ENCODE measurements around the gene SYF2. TPM values are rescaled to one million over a fixed set of nuclear protein-coding genes. Genes with fewer than 3 reads are reported as not detected.

The SYF2 gene
- total RNA-seq, 1 donor from 2014 or later = 35.4 TPM

DNA sequence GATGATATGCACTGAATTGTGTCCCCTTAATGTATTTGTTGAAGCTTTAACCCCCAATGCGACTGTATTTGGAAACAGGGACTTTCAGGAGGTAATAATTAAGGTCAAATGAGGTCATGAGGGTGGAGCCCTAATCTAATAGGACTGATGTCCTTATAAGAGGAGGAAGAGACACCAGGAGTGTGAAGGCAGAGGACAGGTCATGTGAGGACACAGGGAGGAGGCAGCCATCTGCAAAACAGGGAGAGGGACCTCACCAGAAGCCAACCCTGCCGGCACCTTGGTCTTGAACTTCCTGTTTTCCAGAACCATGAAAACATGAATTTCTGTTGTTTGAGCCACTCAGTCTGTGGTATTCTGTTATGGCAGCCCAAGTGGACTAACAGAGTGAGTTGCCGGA, 15.3 kb downstream of the SYF2 start:
- intact Hi-C loops (cut with DNase I) = no loop called here
- no peak for DNase-seq (ENCODE audit: low spot score)

DNA sequence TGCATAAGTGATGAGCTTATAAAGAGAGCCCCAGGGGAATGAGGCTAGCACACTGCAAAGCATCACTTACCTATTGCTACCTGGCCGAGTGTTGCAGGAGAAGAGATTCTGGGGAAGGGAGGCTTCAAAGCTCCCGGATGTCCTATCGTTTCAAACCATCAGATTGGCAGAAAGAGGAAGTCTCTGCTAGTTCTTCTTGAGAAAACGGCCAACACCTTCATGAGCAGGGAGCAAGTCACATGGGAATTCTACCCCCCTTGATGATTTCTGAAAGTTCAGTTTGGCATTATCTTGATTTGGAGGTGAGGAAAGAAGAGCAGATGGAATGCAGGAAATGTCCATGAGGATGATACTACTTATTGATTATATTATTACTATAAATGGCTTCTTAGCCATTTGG, 16.2 kb downstream of the SYF2 start:
- intact Hi-C loops (cut with DNase I) = no loop called here

DNA sequence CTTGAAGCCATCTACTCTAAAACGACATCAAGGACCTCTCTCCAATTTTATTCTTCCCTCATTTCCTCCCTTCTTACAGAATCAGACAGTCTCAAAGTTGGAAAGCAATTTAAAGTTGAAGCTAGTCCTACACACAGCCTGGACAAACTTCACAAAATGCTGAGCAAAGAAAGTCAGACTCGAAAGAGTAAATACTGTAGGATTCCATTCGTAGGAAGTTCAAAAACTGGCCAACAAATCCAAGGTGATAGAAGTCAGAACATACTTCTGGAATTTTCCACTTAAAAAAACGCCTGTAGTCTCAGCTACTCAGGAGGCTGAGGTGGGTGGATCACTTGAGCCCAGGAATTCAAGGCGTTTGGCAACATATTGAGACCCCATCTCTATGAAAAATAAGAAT, 19.6 kb downstream of the SYF2 start:
- no peak for DNase-seq (ENCODE audit: low spot score)
- intact Hi-C loops (cut with DNase I) = no loop called here

More for the DNA sequence above, 16.2 kb downstream of the SYF2 start:
- DNase-seq (ENCODE audit: low spot score) = no peak

DNA sequence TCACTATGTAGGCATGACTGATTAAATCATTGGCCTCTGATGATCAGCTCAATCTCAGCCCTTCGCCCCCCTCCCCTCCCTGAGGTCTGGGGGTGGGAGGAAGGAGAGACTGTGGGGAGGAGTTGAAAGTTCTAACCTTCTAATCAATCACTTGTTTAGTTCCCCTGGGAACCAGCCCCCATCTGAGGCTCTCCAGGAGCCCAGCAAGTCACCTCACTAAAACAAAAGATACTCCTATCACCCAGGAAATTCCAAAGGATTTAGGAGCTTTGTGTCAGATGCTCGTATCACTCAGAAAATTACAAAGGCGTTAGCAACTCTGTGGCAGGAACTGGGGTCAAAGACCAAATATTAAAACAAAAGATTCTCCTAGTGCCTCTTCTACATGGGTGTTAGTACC, 21.6 kb downstream of the SYF2 start:
- intact Hi-C loops (cut with DNase I) = no loop called here
- no peak for DNase-seq (ENCODE audit: low spot score)

DNA sequence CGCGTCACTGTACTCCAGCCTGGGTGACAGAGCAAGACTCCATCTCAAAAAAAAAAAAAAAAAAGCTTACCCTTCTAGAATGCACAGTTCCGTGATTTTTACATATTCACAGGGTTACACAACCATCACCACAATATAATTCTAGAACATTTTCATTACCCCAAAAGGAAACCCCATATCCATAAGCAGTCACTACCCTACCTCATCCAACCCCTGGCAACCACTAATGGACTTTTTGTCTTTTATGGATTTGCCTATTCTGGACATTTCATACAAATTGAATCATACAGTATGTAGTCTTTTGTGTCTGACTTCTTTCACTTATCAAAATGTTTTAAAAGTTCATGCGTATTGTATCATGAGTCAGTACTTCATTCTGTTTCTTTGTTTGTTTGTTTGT, 22.8 kb downstream of the SYF2 start:
- no peak for DNase-seq (ENCODE audit: low spot score)
- intact Hi-C loops (cut with DNase I) = no loop called here

DNA sequence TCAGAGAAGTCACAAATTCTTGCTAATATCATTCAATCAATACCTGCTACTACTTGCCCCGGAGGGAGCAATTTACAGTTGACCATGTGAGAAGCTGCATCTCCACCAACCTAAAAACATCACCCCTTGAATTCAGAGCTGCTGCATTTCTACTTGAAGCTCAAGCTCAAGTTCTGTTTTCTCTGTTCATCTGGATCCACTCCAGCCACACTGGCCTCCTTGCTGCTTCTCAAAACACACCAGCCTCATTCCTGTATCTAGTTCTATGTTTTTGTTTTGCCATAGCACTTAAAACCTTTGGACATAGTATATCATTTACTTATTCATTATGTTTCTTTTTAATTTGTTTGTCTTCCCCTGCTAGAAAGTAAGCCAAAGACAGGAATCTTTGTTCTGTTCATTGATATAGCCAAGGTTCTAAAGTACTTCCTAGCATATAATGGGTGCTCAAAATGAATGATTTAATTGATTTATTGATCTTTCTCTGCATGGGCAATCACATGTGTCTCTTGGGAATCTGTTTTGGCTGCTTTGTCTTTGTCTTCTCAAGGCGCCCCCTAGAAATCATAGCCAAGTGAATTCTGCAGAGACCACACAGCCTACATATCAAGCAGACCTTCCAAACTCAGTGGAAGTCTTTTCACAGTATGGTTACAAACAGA, 23.6 kb downstream of the SYF2 start:
- no peak for DNase-seq (ENCODE audit: low spot score)
- intact Hi-C loops (cut with DNase I) = no loop called here

DNA sequence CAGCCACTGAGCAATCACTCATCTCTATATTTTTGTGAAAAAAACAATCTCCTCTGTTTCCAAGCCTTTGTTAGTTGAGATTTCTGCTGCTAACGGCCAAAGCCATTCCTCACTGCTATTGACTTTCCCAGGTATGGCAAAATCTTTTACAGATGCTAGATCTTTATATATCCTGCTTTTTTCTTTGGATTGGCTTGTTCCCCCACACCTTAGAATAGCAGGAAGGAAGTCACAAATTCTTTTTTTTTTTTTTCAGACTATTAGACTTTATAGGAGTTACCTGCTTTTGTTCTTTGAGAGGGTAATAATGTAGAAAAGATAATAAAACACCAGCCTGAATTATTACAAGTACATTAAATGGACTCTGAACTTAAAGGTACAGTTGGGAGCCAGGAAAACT, 24.2 kb downstream of the SYF2 start:
- no peak for DNase-seq (ENCODE audit: low spot score)
- intact Hi-C loops (cut with DNase I) = no loop called here

DNA sequence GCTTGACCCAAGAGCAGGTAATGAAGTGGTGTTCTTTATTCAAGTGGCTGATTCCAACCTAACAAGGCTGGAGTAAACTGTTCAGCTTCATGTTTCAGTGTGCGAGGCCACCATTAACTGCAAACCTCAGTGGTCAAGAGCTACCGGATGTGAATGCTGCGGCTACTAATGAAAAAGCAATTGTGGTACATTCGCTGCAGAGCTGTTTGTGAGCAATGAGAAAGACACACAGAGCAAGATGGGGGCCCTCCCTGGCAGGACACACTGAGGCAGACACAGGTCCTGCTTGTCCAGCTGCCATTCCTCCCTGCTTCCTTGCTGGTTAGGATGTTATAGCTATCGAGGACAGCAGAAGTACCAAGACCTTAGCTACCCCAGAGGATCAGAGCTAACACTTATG, 26.1 kb downstream of the SYF2 start:
- DNase-seq (ENCODE audit: low spot score) = no peak
- intact Hi-C loops (cut with DNase I) = no loop called here

DNA sequence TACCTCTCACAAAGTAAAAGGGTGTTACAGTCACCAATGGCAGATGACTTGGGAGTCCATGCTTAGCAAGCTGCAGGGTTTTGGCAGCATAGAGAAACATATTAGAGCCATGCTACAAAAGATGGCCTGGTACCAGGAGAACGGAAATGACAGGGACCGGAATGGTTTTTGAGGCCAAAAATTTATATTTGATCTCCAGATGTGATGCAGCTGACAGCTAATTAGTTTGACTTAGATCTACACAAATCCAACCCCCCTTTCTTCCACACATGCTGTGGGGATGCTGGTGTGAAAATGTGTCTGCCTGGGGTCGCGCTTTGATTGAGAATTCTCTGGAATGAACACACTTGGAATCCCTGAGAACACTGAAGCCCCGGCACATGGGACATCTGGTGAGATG, 26.5 kb downstream of the SYF2 start:
- intact Hi-C loops (cut with DNase I) = loop anchor here (2.0 kb wide), 1 partner anchor 357 kb away; no protein-coding TSS in a partner anchor
- no peak for DNase-seq (ENCODE audit: low spot score)

DNA sequence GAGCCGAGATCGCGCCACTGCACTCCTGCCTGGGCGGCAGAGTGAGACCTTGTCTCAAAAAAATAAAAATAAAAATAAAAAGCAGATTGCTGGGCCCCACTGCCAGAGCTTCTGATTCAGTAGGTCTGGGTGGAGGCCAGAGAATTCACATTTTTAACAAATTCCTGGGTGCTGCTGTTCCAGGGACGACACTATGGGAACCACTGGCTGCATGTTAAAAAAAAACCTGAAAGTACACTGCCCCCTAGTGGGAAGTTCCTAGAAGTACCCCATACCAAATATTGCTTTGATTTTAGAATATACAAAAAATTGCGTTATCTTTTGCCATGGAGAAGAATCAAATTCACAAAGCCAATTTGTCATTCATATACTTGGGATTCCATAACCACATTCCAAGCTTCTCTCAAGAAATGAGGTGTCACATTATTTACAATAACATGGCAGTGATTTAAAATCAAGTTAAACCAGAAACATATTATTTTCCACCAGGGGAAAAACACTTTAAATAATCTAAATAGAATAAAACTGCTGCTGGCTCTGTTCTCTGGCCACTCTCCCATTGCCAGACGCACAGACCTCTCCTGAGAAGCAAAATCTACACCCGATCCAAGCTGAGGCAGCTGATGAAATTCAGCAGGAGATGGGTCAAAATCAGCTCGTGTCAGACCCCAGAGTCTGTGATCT, 27.4 kb downstream of the SYF2 start:
- DNase-seq (ENCODE audit: low spot score) = no peak
- intact Hi-C loops (cut with DNase I) = loop anchor here (2.0 to 5.0 kb wide), 2 partner anchors 273 to 356 kb away; partner anchors contain the start of gene RUNX3

DNA sequence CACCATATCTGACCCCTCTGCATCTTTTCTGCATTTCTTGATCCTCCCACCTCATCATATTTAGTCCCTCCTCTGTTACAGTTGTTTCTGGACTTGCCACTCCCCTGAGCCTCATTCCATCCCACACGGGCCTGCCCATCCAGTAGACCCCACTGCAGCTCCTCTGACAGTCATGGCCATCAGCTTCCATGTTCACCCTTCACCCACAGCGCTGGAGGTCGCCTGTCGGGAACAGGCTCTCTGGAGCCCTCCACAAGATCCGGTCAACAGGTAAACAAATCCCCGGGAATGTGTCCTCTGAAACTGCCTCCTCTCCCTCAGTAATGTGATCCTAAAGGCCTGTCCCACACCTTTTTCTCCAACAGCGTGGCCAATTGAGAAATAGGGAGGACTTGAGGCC, 31.3 kb downstream of the SYF2 start:
- DNase-seq (ENCODE audit: low spot score) = no peak
- intact Hi-C loops (cut with DNase I) = loop anchor here (5.0 kb wide), 1 partner anchor 269 kb away; the partner anchor contains the start of gene RUNX3

DNA sequence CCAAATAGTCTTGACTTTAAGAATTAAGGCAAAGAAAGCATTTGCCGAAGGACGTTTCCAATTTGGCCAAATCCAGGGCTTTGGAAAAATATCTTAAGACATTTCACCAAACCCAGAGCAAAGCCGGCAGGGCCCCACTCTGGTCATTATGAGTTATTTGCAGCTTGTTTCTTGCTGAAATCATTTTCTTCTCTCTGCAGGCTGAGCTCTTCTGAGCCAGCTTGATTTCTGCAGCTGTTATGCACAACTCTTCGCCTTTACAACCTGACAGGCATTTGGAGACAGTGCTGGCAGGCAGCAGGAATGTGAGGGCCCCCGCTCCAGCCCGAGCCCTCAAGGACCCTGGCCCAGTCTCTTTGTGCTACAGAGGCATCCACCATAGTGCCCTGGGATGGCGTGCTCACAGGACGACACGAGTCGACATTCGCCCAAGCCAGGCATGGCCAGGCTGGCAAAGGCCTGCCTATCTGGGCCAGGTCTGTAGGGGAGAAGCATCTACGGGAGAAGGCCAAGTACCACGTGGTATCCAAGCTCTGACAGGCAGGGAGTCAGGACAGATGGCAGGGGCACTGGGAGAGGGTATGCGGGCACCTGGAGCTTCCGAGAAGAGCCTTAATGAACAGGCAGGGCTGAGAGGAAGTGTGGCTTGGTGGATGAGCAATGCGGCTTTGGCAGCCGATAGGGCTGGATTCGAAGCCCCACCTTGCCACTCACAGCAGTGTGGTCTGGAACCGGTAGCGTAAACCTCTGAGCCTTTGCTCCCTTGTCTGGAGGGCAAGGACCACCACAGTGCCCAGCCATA, 32.3 kb downstream of the SYF2 start:
- intact Hi-C loops (cut with DNase I) = loop anchor here (5.0 kb wide), 1 partner anchor 268 kb away; the partner anchor contains the start of gene RUNX3
- no peak for DNase-seq (ENCODE audit: low spot score)

DNA sequence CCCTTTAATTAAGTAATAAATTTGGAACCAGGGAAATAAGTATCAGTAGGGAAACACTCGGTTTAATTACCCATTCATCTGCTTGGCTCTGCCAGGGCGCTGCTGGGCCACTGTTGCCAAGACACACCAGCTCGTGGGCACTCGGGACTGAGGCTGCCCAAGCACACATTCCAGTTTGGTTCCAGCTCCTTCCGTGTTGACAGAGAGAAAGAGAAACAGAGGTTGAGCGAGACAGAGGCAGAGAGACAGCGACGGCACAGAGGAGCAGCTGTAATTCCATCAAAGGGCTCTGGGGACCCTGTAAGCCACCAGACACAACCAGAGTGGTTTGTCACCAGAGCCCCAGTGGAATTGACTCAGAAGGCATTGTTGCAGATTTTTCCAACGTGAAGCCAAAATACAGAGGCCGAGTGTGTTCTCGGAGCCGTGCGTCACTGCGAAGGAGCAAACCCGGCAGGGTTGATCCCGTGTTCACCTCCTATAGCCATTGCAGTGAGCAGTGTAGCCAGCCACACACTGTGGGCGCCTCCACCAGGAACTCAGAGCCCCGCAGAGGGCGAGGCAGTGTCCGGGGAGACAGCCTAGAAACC, 33.5 kb downstream of the SYF2 start:
- no peak for DNase-seq (ENCODE audit: low spot score)
- intact Hi-C loops (cut with DNase I) = no loop called here

DNA sequence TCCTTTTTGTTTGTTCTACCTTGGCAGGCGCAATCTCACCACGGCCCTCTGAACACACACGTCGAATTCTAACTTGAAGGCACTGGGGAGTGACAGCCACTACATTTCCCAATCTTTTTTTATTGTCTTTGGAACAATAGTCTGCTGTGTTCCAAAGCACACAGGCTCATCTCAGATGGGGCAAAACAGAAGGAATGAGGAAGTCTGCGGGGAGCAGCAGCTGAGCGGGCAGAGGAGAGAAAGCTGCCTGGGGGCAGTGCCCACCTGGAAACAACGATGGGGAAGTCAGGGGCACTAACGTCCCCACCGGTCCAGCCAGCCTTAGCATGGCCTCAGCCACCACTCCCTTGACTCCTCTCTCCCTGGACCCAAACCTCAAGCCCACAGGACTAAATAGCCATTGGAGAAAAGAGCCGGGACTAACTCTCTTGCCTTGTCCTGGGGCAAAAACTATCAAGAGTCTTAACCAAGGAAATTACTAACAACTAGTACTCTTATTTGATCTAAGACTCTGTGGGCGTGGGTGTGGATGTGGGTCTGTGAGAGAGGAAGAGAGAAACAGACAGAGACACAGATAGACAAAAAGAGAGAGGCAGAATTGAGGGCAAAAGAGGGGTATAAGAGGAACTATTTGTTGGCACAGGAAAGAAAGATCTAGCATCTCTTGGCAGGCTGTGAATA, 34.2 kb downstream of the SYF2 start:
- no peak for DNase-seq (ENCODE audit: low spot score)
- intact Hi-C loops (cut with DNase I) = no loop called here

DNA sequence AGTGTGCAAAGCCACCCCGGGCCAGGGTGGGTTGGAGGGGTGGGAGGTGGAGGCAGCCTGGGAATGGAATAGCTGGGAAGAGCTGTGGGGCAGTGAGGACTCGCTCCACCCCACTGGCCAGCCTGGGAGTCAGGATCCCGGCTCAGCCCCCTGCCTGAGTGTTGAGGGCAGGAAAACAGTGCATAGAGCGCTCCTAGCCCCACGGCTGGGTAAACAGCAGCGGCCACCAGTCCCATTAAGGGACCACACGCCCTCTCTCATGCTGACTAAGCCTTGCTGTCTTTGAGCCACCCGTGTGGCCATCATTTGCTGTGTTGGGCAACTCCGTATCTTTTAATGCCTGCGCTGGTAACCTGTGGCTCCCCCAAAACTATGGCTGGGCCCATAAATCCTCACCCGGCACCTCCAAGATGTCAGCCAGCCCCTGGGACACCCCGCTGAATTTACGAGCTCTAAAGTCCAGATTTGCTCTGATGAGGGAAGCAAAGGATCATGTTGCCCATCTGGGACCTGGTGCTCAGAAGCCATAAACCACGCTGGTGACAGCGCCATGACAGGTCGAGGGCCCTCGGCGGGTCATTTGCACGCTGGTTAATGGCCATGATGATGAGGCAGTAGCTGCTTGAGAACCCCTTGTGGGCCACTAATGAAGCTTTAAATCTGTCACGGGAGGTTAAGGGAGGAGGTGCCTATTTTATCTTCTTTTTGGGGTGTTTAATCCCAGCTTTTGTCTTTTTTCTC, 34.9 kb downstream of the SYF2 start:
- intact Hi-C loops (cut with DNase I) = no loop called here
- DNase-seq (ENCODE audit: low spot score) = no peak

DNA sequence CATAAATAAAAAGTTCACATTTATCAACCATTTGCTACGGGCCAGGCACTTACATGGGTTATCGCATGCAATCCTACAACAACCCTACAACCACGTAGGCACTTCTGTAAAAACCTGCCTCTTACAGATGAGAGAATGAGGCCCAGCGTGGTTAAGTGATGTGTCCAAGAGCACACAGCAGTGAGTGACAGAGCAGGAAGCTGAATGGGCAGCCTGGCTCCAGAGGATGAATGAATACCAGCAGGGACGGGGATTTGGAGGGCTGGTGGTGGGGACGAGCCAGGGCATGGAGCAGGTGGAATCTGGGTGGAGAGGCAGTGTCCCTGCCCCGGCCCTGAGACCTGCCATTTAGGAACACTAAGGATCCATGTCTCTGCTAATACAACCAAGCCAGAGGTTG, 35.5 kb downstream of the SYF2 start:
- intact Hi-C loops (cut with DNase I) = no loop called here
- no peak for DNase-seq (ENCODE audit: low spot score)

DNA sequence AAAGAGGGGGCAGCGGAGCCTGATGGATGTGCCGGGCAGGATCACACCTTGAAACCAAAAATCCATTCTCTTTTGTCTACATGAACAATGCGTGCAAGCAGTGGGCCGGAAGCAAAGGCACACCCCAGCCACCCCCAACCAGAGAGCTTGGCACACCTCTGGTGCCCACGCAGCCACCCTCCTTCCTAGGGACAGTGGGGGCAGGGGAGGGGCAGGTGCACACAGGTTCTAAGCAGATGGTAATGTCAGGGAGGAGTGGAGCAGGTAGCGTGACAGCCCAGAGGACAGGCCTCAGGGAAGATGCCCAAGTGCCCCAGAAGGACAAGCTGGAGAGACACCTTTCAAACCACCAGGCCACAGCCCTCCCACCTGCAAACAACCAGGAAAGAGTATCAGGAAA, 36.5 kb downstream of the SYF2 start:
- DNase-seq (ENCODE audit: low spot score) = no peak
- intact Hi-C loops (cut with DNase I) = no loop called here

DNA sequence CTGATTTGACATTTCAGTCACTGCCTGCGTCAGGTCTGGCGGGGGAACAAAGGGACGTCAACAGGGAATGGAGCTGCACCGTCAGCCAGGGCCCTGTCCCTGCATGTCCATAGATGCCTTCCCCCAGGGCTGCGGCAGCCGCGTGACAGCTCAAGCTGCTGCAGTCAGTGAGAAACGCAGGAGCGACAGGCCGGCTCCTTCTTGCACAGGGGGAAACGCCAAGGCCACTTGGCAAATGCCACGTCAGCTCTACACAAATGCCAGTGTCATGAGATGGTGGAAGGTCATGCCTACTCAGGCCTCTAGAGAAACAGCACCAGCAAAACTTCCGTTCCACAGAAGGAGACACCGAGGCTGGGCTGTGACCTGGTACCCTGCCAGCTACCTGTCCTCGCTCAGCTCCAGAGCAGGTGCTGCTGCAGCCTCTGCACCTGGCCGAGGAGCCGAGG, 37.7 kb downstream of the SYF2 start:
- DNase-seq (ENCODE audit: low spot score) = no peak
- intact Hi-C loops (cut with DNase I) = no loop called here

DNA sequence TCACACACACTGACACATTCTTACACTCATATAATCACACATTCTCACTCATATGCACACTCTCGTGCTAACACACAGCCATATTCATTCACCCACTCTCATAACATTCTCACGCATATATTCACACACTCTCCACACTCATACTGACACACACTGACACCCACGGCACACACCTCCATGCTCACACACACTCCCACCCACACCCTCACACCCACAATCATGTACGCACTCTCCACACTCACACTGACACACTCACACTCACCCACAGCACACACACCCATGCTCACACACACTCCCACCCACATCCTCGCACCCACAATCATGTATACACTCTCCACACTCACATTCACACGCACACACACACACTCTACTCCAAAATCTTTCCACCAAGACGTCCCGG, 38.2 kb downstream of the SYF2 start:
- intact Hi-C loops (cut with DNase I) = no loop called here
- no peak for DNase-seq (ENCODE audit: low spot score)

Measured in cardiac septum (tissue), 1 donor.